HG03135 (cell line): ENCODE measurements around the gene OPN4.
A peak's percentile ranks its signal among the peaks of the same experiment; 100 is the strongest.

Source experiments
- ATAC-seq: cut with Tn5 transposase; IDR thresholded peaks from one replicate; pipeline ENCODE4 v1.9.1; 2021; ENCODE audit warnings: mild to moderate bottlenecking, moderate library complexity; ENCODE audit not compliant: unreplicated experiment

OPN4 gene

DNA sequence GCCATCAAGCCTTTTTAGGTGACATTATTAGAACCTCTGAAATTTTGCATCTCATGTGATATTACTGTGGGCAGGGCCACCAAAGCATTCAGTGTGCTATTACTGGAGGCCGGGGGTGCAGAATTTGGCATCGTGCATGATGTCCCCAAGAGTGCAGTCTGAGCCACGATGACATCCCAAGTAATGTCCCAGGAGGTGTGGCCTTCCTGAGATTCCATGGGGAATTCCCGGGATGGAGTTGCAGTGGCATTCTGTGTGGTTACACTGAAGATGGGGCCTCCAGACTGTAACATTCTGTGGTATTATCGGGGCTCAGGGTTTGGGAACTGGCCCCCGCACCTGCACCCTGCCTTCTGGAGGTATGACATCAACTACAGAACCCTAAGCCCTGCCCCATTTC is 23.0 kb downstream of the OPN4 start:
- no peak for ATAC-seq

DNA sequence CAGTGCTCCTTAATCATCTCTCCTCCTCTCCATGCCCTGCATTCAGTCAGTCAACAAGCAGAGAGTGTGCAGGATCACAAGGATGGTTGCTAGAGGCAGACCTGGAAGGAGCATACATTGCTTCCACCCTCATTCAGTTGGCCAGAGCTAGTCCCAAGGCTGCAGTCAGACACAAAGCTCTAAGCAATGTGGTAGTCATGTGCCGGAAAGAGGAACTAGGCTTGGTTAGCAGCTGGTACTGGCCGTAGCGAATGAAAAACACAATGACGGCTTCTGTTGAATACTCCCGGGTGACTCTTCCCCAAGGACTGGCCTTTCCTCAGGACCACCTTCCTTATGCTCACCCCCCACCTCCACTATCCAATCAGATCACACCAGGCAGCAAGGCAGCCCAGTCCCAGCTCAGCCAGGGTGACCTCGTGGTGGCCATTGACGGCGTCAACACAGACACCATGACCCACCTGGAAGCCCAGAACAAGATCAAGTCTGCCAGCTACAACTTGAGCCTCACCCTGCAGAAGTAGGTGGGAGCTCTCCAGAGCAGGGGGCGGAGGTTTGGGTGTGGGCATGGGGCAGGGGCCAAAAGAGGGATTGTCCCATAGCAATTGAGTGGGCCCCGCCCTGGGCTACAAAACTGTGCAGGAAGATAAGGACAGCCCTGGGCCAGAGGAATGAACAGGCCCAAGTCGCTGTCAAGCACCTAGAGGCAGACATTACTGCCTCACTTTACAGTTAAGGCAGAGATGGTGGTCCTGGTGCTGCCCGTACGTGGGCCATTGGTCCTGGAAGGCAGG is 24.8 kb downstream of the OPN4 start:
- ATAC-seq = peak; percentile 58

- no peak for ATAC-seq
Measured at GRCh38 chr10:86681047-86681446, 26.7 kb downstream of the OPN4 start.

GRCh38 chr10:86681722-86682386 is 27.5 kb downstream of the OPN4 start:
- no peak for ATAC-seq

- ATAC-seq = no peak
Measured at GRCh38 chr10:86682675-86683074, 28.3 kb downstream of the OPN4 start.

DNA sequence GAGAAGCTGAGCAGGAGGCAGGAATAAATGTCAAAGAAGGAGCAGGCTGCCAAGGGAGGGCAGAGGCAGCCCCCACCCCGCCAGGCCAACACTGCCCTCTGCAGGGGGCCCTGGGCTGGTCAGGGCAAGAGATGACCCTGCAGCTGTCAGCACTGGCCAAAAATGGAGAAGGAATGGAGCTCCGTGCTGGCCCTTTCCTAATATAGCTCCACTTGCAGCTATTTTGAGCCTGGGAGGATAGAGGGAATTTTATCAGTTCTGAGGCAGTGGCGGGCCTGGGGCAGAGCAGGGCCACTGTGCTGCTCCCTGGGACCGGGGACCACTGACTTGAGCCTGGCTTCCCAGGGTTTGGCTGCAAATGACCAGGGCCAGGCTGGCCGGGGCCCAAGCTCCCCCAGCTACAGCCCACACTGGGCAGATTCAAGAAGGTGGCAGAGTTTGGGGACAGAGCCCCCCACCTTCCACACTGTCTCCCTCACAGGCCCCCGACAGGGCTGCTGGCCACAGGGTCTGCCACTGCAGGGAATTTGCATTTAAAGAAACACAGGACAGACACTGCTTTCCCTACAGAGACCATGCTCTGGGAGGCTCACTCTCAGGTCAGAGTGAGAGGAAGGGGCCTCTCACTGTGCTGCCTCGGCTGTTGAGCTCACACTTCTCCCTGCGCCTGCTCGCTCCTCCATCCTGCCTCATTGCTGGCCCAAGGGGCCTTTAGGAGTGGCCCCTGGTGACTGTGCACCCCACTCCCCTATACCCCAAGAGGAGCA is 30.2 kb downstream of the OPN4 start:
- no peak for ATAC-seq

DNA sequence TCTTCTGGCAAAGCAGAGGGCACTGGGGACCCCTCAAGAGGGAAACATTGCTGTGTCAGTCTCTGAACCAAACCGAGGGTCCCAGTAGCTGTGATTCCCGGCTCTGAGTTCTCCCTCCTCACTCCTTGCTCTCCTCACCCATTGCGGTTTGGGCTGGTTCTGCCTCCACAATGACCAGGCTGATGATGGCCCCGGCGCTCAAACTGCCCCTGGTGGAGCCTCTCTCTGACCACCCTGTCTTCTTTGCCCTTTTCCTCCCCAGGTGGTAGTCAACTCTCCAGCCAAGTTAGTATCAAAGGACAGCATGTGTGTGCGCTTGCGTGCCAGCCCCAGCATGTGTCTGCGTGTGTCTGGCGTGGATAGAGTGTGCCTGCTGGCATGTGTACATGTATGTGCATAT is 31.1 kb downstream of the OPN4 start:
- no peak for ATAC-seq

- ATAC-seq = no peak
Measured at GRCh38 chr10:86685893-86686632, 31.7 kb downstream of the OPN4 start.

- no peak for ATAC-seq
Measured at GRCh38 chr10:86686972-86687371, 32.6 kb downstream of the OPN4 start.

- ATAC-seq = no peak
Measured at GRCh38 chr10:86687750-86688149, 33.4 kb downstream of the OPN4 start.

DNA sequence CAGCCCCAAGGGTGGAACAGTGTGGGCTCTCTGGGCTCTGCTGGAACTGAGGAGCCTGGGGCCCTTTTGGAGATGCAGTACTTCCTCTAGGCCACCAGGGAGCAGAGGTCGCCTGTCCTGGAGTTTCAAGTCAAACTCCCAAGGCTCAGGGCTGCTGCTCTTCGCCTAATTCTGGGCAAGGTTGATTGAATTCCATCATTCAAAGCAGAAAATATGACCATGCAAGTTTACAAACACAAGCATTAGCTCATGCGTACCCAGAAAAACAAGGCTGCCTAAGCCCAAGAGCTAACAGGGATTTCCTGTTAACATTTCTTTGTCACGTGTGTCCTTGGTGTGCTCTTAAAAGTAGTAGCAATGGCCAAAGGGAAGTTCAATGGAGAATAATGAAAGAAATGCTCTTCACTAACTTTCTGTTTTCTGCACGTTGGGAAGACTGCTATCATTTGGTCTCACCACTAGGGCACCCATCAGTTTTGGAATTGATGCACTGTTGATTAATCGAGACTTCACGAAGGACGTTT is 34.1 kb downstream of the OPN4 start:
- no peak for ATAC-seq

- no peak for ATAC-seq
Measured at GRCh38 chr10:86689146-86689545, 34.8 kb downstream of the OPN4 start.

DNA sequence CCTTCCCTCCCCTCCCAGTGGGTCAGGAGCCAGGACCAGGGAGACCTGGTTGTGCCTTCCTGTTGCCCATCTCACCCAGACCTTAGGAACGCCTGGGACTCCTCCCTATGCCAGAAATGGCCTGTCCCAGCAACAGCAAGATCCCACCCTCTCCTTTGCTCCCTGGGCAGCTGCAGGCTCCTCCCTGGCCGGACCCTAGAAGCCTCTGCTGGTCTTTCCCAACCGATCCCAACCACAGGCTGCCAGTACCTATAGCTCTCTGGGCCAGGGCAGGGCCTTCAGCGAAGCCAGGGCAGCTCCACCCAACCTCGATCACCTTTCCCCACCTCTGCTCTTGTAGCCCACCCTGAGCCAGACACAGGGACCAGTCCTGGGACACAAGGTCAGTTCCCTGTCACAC is 35.9 kb downstream of the OPN4 start:
- no peak for ATAC-seq

GRCh38 chr10:86690657-86691084 is 36.3 kb downstream of the OPN4 start:
- no peak for ATAC-seq

GRCh38 chr10:86691333-86692022 is 37.1 kb downstream of the OPN4 start:
- no peak for ATAC-seq

DNA sequence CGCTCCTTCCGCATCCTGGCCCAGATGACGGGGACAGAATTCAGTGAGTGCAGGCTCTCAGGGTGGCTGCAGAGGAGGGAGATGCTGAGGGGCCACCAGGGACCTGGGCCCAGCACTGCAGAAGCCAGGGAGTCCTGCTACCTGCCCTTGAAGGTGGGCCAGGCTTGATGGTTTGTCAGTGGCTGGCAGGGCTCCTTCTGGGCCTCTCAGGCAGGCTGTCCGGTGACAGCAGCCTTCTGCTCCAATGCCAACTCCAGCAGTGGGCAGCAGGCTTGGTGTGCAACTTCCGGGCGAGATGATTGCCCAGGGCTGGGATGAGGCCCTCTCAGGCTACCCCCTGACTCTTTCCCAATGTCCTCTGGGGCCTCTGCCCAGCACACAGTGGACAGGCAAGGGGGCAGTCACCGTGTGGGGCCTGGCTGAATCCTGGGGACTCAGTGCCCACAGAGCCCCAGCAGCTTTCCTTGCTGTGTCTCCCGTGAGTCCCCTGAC is 37.7 kb downstream of the OPN4 start:
- ATAC-seq = no peak

GRCh38 chr10:86692664-86693063 is 38.3 kb downstream of the OPN4 start:
- ATAC-seq = no peak

DNA sequence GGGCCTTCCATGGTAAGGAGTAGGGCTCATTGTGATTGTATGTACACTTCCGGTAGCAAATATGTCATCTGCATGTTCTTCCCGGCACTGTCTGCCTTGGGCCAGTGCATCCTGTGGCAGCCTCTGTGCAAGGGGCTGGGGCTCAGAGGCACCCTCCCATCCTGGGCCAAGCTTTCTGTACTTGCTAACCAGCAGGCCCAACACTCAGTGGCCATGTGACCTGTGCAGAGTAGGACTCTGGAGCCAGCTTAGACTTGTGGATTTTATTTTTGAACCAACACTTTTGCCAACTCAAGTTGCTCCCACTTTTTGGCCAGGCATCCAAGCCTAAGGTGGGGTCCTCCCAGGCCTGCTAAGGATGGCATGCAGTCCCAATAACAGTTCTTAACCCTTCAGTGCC is 38.9 kb downstream of the OPN4 start:
- ATAC-seq = no peak

GRCh38 chr10:86693721-86694369 is 39.5 kb downstream of the OPN4 start:
- ATAC-seq = no peak
